Skeletal muscle satellite cell (primary cell): ENCODE measurements around the gene FCRLB. TPM values are rescaled to one million over a fixed set of nuclear protein-coding genes. Genes with fewer than 3 reads are reported as not detected.

Source experiments
- H3K27me3 ChIP-seq: 2 replicates; pipeline ENCODE4 v1.7.0; 2013; ENCODE audit warnings: low read length; ENCODE audit not compliant: control insufficient read depth, insufficient read depth
- H3K36me3 ChIP-seq: 2 replicates; pipeline ENCODE4 v1.7.0; 2013; ENCODE audit warnings: mild to moderate bottlenecking, control low read depth, low read length; ENCODE audit not compliant: insufficient read depth
- H3K4me1 ChIP-seq: 2 replicates; pipeline ENCODE4 v1.7.0; 2013; ENCODE audit warnings: low read length; ENCODE audit not compliant: control insufficient read depth, insufficient read depth
- H3K4me2 ChIP-seq: 2 replicates; pipeline ENCODE4 v1.7.0; 2013; ENCODE audit warnings: mild to moderate bottlenecking, low read length
- H3K4me3 ChIP-seq: 2 replicates; pipeline ENCODE4 v1.7.0; 2013; ENCODE audit warnings: low read length
- H3K9ac ChIP-seq: 2 replicates; pipeline ENCODE4 v1.7.0; 2013; ENCODE audit warnings: mild to moderate bottlenecking, low read depth, low read length, moderate library complexity
- H3K9me3 ChIP-seq: replicated peaks from 2 replicates; pipeline ENCODE4 v1.7.0; 2013; ENCODE audit warnings: mild to moderate bottlenecking, control low read depth, low read length
- small RNA-seq: library from RNA; depleted of rRNA; stranded (forward); fragments of <200 nt; gene quantifications from one replicate; pipeline ENCODE3, GENCODE V24; 2012

The FCRLB gene

GRCh38 chr1:161777261-161777660 is 55.9 kb downstream of the FCRLB start:
- Histone ChIP-seq H3K27me3 (no peaks in the 10 kb centered on the region), H3K9me3 (no peaks in the 10 kb centered on the region), H3K4me1 (peaks cover 7% of the 10 kb centered on the region), H3K9ac (no peak overlapping the region), H3K36me3 (no peaks in the 10 kb centered on the region), H3K4me2 (no peak overlapping the region), H3K4me3 (no peak overlapping the region)

Small RNA genes lying within 50 kb of the gene (small RNA-seq; reads per million reads assigned to genes)
- not detected for gene RF00019
- gene RN7SL466P: not detected
